Panc1 (cell line): ENCODE data around the gene PPM1H. TPM values are rescaled to one million over a fixed set of nuclear protein-coding genes. Genes with fewer than 3 reads are reported as not detected.

ENCODE experiments used
- ATAC-seq: fragments of 200-7000 bp; cut with Tn5 transposase; 2 replicates; pipeline ENCODE4 v1.9.1; 2020; ENCODE audit warnings: mild to moderate bottlenecking, moderate library complexity
- BruUV-seq: library from RNA; stranded (reverse); fragments of 400-500 nt; replicated peaks from 2 replicates; lab custom pipeline; 2021; lab: Mats Ljungman, UMichigan
- CTCF ChIA-PET: fragments of 300-600 bp; sonication (Branson Sonifier 250); formaldehyde crosslinking; loops from one replicate; lab custom pipeline; 2022; ENCODE audit warnings: antibody characterized with exemption; lab: Charles Lee
- POLR2A ChIA-PET: fragments of 300-600 bp; sonication (Branson Sonifier 250); formaldehyde crosslinking; loops from one replicate; lab custom pipeline; 2022; ENCODE audit warnings: antibody characterized with exemption; lab: Charles Lee
- DNase-seq: peaks from one replicate; pipeline ENCODE4 v3.0.0-alpha.2; 2010; ENCODE audit warnings: low read depth, low spot score
- H3K27ac ChIP-seq: 2 replicates; pipeline ENCODE4 v1.5.1; 2011; ENCODE audit warnings: mild to moderate bottlenecking, low read length, inconsistent platforms
- H3K27me3 ChIP-seq: fragments of 200-500 bp; sonication (Bioruptor generic); 2 replicates; pipeline ENCODE4 v1.6.0; 2014; ENCODE audit warnings: low read length, inconsistent platforms; ENCODE audit not compliant: control insufficient read depth, insufficient read depth
- H3K36me3 ChIP-seq: fragments of 200-500 bp; sonication (Bioruptor generic); 2 replicates; pipeline ENCODE4 v1.5.1; 2014; ENCODE audit warnings: inconsistent platforms, mild to moderate bottlenecking, low read length, moderate library complexity; ENCODE audit not compliant: control insufficient read depth, insufficient read depth
- H3K4me1 ChIP-seq: 2 replicates; pipeline ENCODE4 v1.5.1; 2011; ENCODE audit warnings: inconsistent platforms, mild to moderate bottlenecking, low read length, moderate library complexity; ENCODE audit not compliant: control insufficient read depth, insufficient read depth
- H3K4me3 ChIP-seq, 2 experiments: 2 replicates each; pipeline ENCODE4 v1.5.1; 2011 to 2012; ENCODE audit warnings: low read depth in 2 of 2, low read length in 2 of 2, mild to moderate bottlenecking in 2 of 2, inconsistent platforms in 1 of 2, moderate library complexity in 1 of 2
- H3K9me3 ChIP-seq: fragments of 200-500 bp; sonication (Bioruptor generic); 2 replicates; pipeline ENCODE4 v1.5.1; 2014; ENCODE audit warnings: low read depth, mild to moderate bottlenecking, inconsistent platforms, low read length, moderate library complexity; ENCODE audit not compliant: control insufficient read depth, insufficient read depth
- CTCF ChIP-seq: fragments of 450-650 bp; IDR thresholded peaks from 2 replicates; pipeline ENCODE4 v1.5.1; 2017; ENCODE audit warnings: mild to moderate bottlenecking
- POLR2AphosphoS5 ChIP-seq: IDR thresholded peaks from 2 replicates; pipeline ENCODE4 v1.6.1; 2012; ENCODE audit warnings: mild to moderate bottlenecking, low read depth, low read length, moderate library complexity
- REST ChIP-seq, 2 experiments: IDR thresholded peaks; 2 replicates each; pipeline ENCODE4 v1.6.1; 2011 to 2012; ENCODE audit warnings: low read depth in 2 of 2, control low read depth in 1 of 2, low read length in 1 of 2, mild to moderate bottlenecking in 1 of 2, moderate library complexity in 1 of 2; ENCODE audit not compliant: insufficient read depth in 1 of 2
- SIN3A ChIP-seq: IDR thresholded peaks from 2 replicates; pipeline ENCODE4 v1.6.1; 2012; ENCODE audit warnings: low read depth, mild to moderate bottlenecking, low read length, moderate library complexity, borderline replicate concordance; ENCODE audit not compliant: insufficient read depth
- TCF7L2 ChIP-seq: IDR thresholded peaks from 2 replicates; pipeline ENCODE4 v1.6.1; 2011; ENCODE audit warnings: mild to moderate bottlenecking, low read depth, low read length, inconsistent platforms
- in situ Hi-C: cut with HindIII; loops from 2 replicates; pipeline ENCODE4 v1.10.0; 2016; ENCODE audit warnings: low sequenced_read_pairs, low pct_unique_long_range_greater_than_20kb
- intact Hi-C: fragments of 100-400 bp; cut with micrococcal nuclease; formaldehyde crosslinking; loops from one replicate; pipeline ENCODE4 v1.10.0; 2022; ENCODE audit not compliant: unreplicated experiment
- total RNA-seq: library from RNA; stranded (reverse); gene quantifications from one replicate; pipeline ENCODE4 v1.2.1, GENCODE V29; 2021; ENCODE audit not compliant: unreplicated experiment

PPM1H gene
- total RNA-seq, 1 experiment from 2014 or later = 22.9 TPM

GRCh38 chr12:62769076-62769619, 165.8 kb downstream of the PPM1H start:
- POLR2A ChIA-PET = interaction anchor here (0.6 to 0.7 kb wide), 2 partner anchors 147 to 166 kb away, joined by 3 to 4 read pairs; partner anchors contain the start of gene PPM1H

GRCh38 chr12:62767946-62768345, 167.0 kb downstream of the PPM1H start:
- ChIA-PET POLR2A (no interaction called here), CTCF (no interaction called here)
- in situ Hi-C loops (no loop called here), intact Hi-C loops (no loop called here)
- DNase-seq (no peak), ATAC-seq (no peak)
- no peak overlapping the region for H3K4me3 ChIP-seq
- no peaks in the 10 kb centered on the region for H3K27me3 ChIP-seq
- no peaks in the 10 kb centered on the region for H3K9me3 ChIP-seq
- TF ChIP-seq REST (IDR thresholded peaks at IDR 0.05; ENCODE audit: insufficient read depth in 1 of 2, low read depth in 2 of 2, low read length in 1 of 2) (no peak), CTCF (no peak), TCF7L2 (no peak), POLR2AphosphoS5 (no peak), SIN3A (no peak)
- no peaks in the 10 kb centered on the region for H3K4me1 ChIP-seq
- H3K27ac ChIP-seq = no peak overlapping the region; the same call in 1 of the 2 replicates
- BruUV-seq = no TSS peak
- H3K36me3 ChIP-seq = no peaks in the 10 kb centered on the region

More at GRCh38 chr12:62769076-62769619, 165.8 kb downstream of the PPM1H start:
- in situ Hi-C loops = no loop called here
- no peak overlapping the region for H3K27ac ChIP-seq
- H3K27me3 ChIP-seq = no peaks in the 10 kb centered on the region
- TF ChIP-seq REST (IDR thresholded peaks at IDR 0.05; ENCODE audit: insufficient read depth in 1 of 2, low read depth in 2 of 2, low read length in 1 of 2) (no peak), TCF7L2 (no peak), SIN3A (no peak), POLR2AphosphoS5 (no peak), CTCF (no peak)
- DNase-seq (no peak), ATAC-seq (no peak)
- no peaks in the 10 kb centered on the region for H3K36me3 ChIP-seq
- H3K4me3 ChIP-seq = no peak overlapping the region
- intact Hi-C loops = no loop called here
- no peaks in the 10 kb centered on the region for H3K4me1 ChIP-seq
- CTCF ChIA-PET = no interaction called here
- no TSS peak for BruUV-seq
- no peaks in the 10 kb centered on the region for H3K9me3 ChIP-seq
